Placental pericyte (primary cell): ENCODE measurements around the gene EQTN. TPM values are rescaled to one million over a fixed set of nuclear protein-coding genes. Genes with fewer than 3 reads are reported as not detected.

Source experiments
- total RNA-seq: library from RNA; depleted of rRNA; stranded (reverse); fragments of >200 nt; gene quantifications from 2 replicates; pipeline ENCODE4 v1.2.3, GENCODE V29; 2012

The EQTN gene
- not detected in 2 replicates for total RNA-seq

DNA sequence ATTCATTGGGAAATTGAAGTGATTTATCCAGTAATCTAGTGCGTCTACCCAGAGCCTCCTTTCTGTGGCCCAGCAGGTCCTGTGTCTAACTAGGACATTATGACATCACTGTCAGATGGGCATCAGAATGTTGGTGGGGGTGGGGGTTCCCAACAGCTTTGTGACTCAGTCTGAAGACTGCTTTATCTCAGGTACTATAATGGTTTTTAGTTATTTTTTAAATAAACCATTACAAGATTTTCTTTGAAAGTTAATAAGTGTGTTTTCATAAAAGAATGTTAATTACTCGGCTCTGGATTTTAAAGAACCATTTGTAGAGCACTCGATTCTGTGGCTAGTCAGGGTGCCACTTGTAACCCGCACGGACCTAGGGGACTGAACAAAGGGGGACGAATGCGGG, at the start of gene EQTN:
TSS of gene EQTN (minus strand) at position 101 of the 400 bp plus-strand sequence. CDS start at position 6, 95 bp downstream.

Other genes with a start within 250 kb of the EQTN start
- gene TEK, start 187.9 kb downstream of the EQTN start, total RNA-seq, result 1.8 and 15.6 TPM in 2 replicates
- not detected in 2 replicates for gene IFNK, start 227.1 kb upstream of the EQTN start, total RNA-seq
- gene MOB3B, start 232.7 kb upstream of the EQTN start, total RNA-seq, result 0.44 and 0.57 TPM in 2 replicates